Activated T-helper 1 cell treated with anti-CD3 and anti-CD28 coated beads, Interleukin-12 subunit alpha, Interleukin-12 subunit beta, Interleukin-2, Interleukin-4 antibody, amounts not matched to agents 30 ng/mL and 10 ng/mL and 1 ng/mL, durations not matched to agents 14 hours and 24 hours and 36 hours (primary cell): ENCODE data around the gene DAPK1. TPM values are rescaled to one million over a fixed set of nuclear protein-coding genes. Genes with fewer than 3 reads are reported as not detected.

Experiments
- DNase-seq: peaks from one replicate; pipeline ENCODE4 v3.0.0; 2021; ENCODE audit warnings: low spot score
- H3K27ac Mint-ChIP-seq: one replicate; pipeline ENCODE4 v1.8.0; 2021; ENCODE audit warnings: mild to moderate bottlenecking, mixed read lengths
- H3K27me3 Mint-ChIP-seq: one replicate; pipeline ENCODE4 v1.8.0; 2022; ENCODE audit warnings: mild to moderate bottlenecking, moderate library complexity, mixed read lengths; ENCODE audit not compliant: insufficient read depth
- H3K36me3 Mint-ChIP-seq: one replicate; pipeline ENCODE4 v1.8.0; 2021; ENCODE audit warnings: low read depth, mixed read lengths
- H3K4me1 Mint-ChIP-seq: one replicate; pipeline ENCODE4 v1.8.0; 2021; ENCODE audit warnings: low read depth, mixed read lengths
- H3K4me3 Mint-ChIP-seq: one replicate; pipeline ENCODE4 v1.8.0; 2021; ENCODE audit warnings: mild to moderate bottlenecking, moderate library complexity, mixed read lengths
- H3K9me3 Mint-ChIP-seq: one replicate; pipeline ENCODE4 v1.8.0; 2021; ENCODE audit warnings: mixed read lengths
- intact Hi-C: fragments of 100-400 bp; cut with micrococcal nuclease; formaldehyde crosslinking; loops from one replicate; pipeline ENCODE4 v1.15.1; 2024
- total RNA-seq: library from RNA; stranded (reverse); gene quantifications from 2 replicates; pipeline ENCODE4 v1.2.3, GENCODE V29; 2022

DAPK1 gene
- total RNA-seq, 1 donor from 2014 or later = 2.8 TPM

GRCh38 chr9:87556821-87557220 lies 59.2 kb downstream of the DAPK1 start:
- no peak overlapping the region for H3K27ac Mint-ChIP-seq
- H3K4me1 Mint-ChIP-seq = no peaks in the 10 kb centered on the region
- no peak overlapping the region for H3K4me3 Mint-ChIP-seq
- intact Hi-C loops = no loop called here
- DNase-seq = no peak
- peaks cover 2% of the 10 kb centered on the region for H3K27me3 Mint-ChIP-seq
- H3K9me3 Mint-ChIP-seq = no peaks in the 10 kb centered on the region
- H3K36me3 Mint-ChIP-seq = no peaks in the 10 kb centered on the region

- no peak for DNase-seq
- intact Hi-C loops = no loop called here
- no peak overlapping the region for H3K4me3 Mint-ChIP-seq
- H3K4me1 Mint-ChIP-seq = no peaks in the 10 kb centered on the region
- H3K27ac Mint-ChIP-seq = no peak overlapping the region
- peaks cover 2% of the 10 kb centered on the region for H3K27me3 Mint-ChIP-seq
- no peaks in the 10 kb centered on the region for H3K9me3 Mint-ChIP-seq
- no peaks in the 10 kb centered on the region for H3K36me3 Mint-ChIP-seq
Observed at GRCh38 chr9:87557996-87558395, 60.3 kb downstream of the DAPK1 start.

GRCh38 chr9:87558606-87559190 lies 61.0 kb downstream of the DAPK1 start:
- H3K4me3 Mint-ChIP-seq = no peak overlapping the region
- intact Hi-C loops = no loop called here

GRCh38 chr9:87562062-87562461 lies 64.4 kb downstream of the DAPK1 start:
- intact Hi-C loops = no loop called here
- no peak for DNase-seq
- H3K27ac Mint-ChIP-seq = no peak overlapping the region
- H3K4me3 Mint-ChIP-seq = no peak overlapping the region
- no peaks in the 10 kb centered on the region for H3K4me1 Mint-ChIP-seq
- no peaks in the 10 kb centered on the region for H3K27me3 Mint-ChIP-seq
- H3K36me3 Mint-ChIP-seq = no peaks in the 10 kb centered on the region
- no peaks in the 10 kb centered on the region for H3K9me3 Mint-ChIP-seq

More at GRCh38 chr9:87558606-87559190, 61.0 kb downstream of the DAPK1 start:
- Mint-ChIP-seq H3K36me3 (no peaks in the 10 kb centered on the region), H3K4me1 (no peaks in the 10 kb centered on the region), H3K27ac (no peak overlapping the region), H3K9me3 (no peaks in the 10 kb centered on the region), H3K27me3 (peaks cover 2% of the 10 kb centered on the region)
- DNase-seq = no peak

GRCh38 chr9:87562530-87563170 lies 65.0 kb downstream of the DAPK1 start:
- no peaks in the 10 kb centered on the region for H3K9me3 Mint-ChIP-seq
- DNase-seq = no peak
- no peak overlapping the region for H3K4me3 Mint-ChIP-seq
- H3K4me1 Mint-ChIP-seq = no peaks in the 10 kb centered on the region
- no peaks in the 10 kb centered on the region for H3K36me3 Mint-ChIP-seq
- H3K27me3 Mint-ChIP-seq = no peaks in the 10 kb centered on the region
- intact Hi-C loops = no loop called here
- no peak overlapping the region for H3K27ac Mint-ChIP-seq

- Mint-ChIP-seq H3K36me3 (no peaks in the 10 kb centered on the region), H3K4me1 (no peaks in the 10 kb centered on the region), H3K27ac (no peak overlapping the region), H3K9me3 (no peaks in the 10 kb centered on the region), H3K27me3 (no peaks in the 10 kb centered on the region), H3K4me3 (no peak overlapping the region)
- no peak for DNase-seq
- intact Hi-C loops = no loop called here
Observed at GRCh38 chr9:87564111-87564510, 66.4 kb downstream of the DAPK1 start.

GRCh38 chr9:87564791-87565241 lies 67.1 kb downstream of the DAPK1 start:
- H3K4me1 Mint-ChIP-seq = no peaks in the 10 kb centered on the region
- intact Hi-C loops = no loop called here
- no peak overlapping the region for H3K4me3 Mint-ChIP-seq
- H3K36me3 Mint-ChIP-seq = no peaks in the 10 kb centered on the region
- no peaks in the 10 kb centered on the region for H3K27me3 Mint-ChIP-seq
- DNase-seq = no peak
- H3K27ac Mint-ChIP-seq = no peak overlapping the region
- no peaks in the 10 kb centered on the region for H3K9me3 Mint-ChIP-seq

- Mint-ChIP-seq H3K4me3 (no peak overlapping the region), H3K9me3 (no peaks in the 10 kb centered on the region), H3K36me3 (no peaks in the 10 kb centered on the region), H3K4me1 (no peaks in the 10 kb centered on the region), H3K27ac (no peak overlapping the region), H3K27me3 (no peaks in the 10 kb centered on the region)
- no peak for DNase-seq
- intact Hi-C loops = no loop called here
Observed at GRCh38 chr9:87567001-87567400, 69.3 kb downstream of the DAPK1 start.

GRCh38 chr9:87567571-87567970 lies 69.9 kb downstream of the DAPK1 start:
- H3K9me3 Mint-ChIP-seq = no peaks in the 10 kb centered on the region
- no peak overlapping the region for H3K4me3 Mint-ChIP-seq
- no peaks in the 10 kb centered on the region for H3K27me3 Mint-ChIP-seq
- H3K4me1 Mint-ChIP-seq = no peaks in the 10 kb centered on the region
- DNase-seq = no peak
- no peak overlapping the region for H3K27ac Mint-ChIP-seq
- intact Hi-C loops = no loop called here
- H3K36me3 Mint-ChIP-seq = no peaks in the 10 kb centered on the region

- H3K4me1 Mint-ChIP-seq = no peaks in the 10 kb centered on the region
- H3K4me3 Mint-ChIP-seq = no peak overlapping the region
- no peak for DNase-seq
- intact Hi-C loops = no loop called here
- H3K27ac Mint-ChIP-seq = no peak overlapping the region
- H3K27me3 Mint-ChIP-seq = no peaks in the 10 kb centered on the region
- H3K9me3 Mint-ChIP-seq = no peaks in the 10 kb centered on the region
- no peaks in the 10 kb centered on the region for H3K36me3 Mint-ChIP-seq
Observed at GRCh38 chr9:87567983-87568382, 70.3 kb downstream of the DAPK1 start.

GRCh38 chr9:87568401-87568800 lies 70.7 kb downstream of the DAPK1 start:
- H3K4me3 Mint-ChIP-seq = no peak overlapping the region
- H3K36me3 Mint-ChIP-seq = no peaks in the 10 kb centered on the region
- H3K9me3 Mint-ChIP-seq = no peaks in the 10 kb centered on the region
- H3K27me3 Mint-ChIP-seq = no peaks in the 10 kb centered on the region
- H3K27ac Mint-ChIP-seq = no peak overlapping the region
- intact Hi-C loops = no loop called here
- no peaks in the 10 kb centered on the region for H3K4me1 Mint-ChIP-seq
- DNase-seq = no peak

GRCh38 chr9:87569008-87569509 lies 71.4 kb downstream of the DAPK1 start:
- H3K27ac Mint-ChIP-seq = no peak overlapping the region
- H3K4me3 Mint-ChIP-seq = no peak overlapping the region
- intact Hi-C loops = no loop called here
- H3K9me3 Mint-ChIP-seq = no peaks in the 10 kb centered on the region
- H3K4me1 Mint-ChIP-seq = no peaks in the 10 kb centered on the region
- DNase-seq = no peak
- no peaks in the 10 kb centered on the region for H3K27me3 Mint-ChIP-seq
- no peaks in the 10 kb centered on the region for H3K36me3 Mint-ChIP-seq

- H3K9me3 Mint-ChIP-seq = no peaks in the 10 kb centered on the region
- no peaks in the 10 kb centered on the region for H3K4me1 Mint-ChIP-seq
- no peaks in the 10 kb centered on the region for H3K27me3 Mint-ChIP-seq
- H3K36me3 Mint-ChIP-seq = no peaks in the 10 kb centered on the region
- intact Hi-C loops = no loop called here
- DNase-seq = no peak
- no peak overlapping the region for H3K27ac Mint-ChIP-seq
- H3K4me3 Mint-ChIP-seq = no peak overlapping the region
Observed at GRCh38 chr9:87569518-87569917, 71.9 kb downstream of the DAPK1 start.
